HG02981 (cell line): Measurements from ENCODE around the gene MAPK9.

ENCODE experiments used
- ATAC-seq: cut with Tn5 transposase; IDR thresholded peaks from one replicate; pipeline ENCODE4 v1.9.1; 2021; ENCODE audit warnings: mild to moderate bottlenecking, moderate library complexity; ENCODE audit not compliant: unreplicated experiment

The MAPK9 gene

GRCh38 chr5:180291943-180292831, at the start of gene MAPK9:
Gene MAPK9 (minus strand): TSS chr5:180292083. CDS start chr5:180280561, 11,522 bp downstream.
- peak; percentile 75 for ATAC-seq

GRCh38 chr5:180341595-180341994, 49.7 kb upstream of the MAPK9 start:
- no peak for ATAC-seq

GRCh38 chr5:180340856-180341255, 49.0 kb upstream of the MAPK9 start:
- no peak for ATAC-seq

GRCh38 chr5:180339583-180340183, 47.8 kb upstream of the MAPK9 start:
- ATAC-seq = no peak

GRCh38 chr5:180338001-180338707, 46.3 kb upstream of the MAPK9 start:
- ATAC-seq = no peak

GRCh38 chr5:180336234-180337020, 44.5 kb upstream of the MAPK9 start:
- ATAC-seq = no peak

- no peak for ATAC-seq
These were observed 43.8 kb upstream of the MAPK9 start for GRCh38 chr5:180335614-180336233.

- no peak for ATAC-seq
These were observed 43.1 kb upstream of the MAPK9 start for GRCh38 chr5:180334751-180335613.

GRCh38 chr5:180334176-180334575, 42.3 kb upstream of the MAPK9 start:
- ATAC-seq = no peak

GRCh38 chr5:180333661-180334060, 41.8 kb upstream of the MAPK9 start:
- no peak for ATAC-seq

- ATAC-seq = no peak
These were observed 41.0 kb upstream of the MAPK9 start for GRCh38 chr5:180332861-180333260.

- no peak for ATAC-seq
These were observed 40.2 kb upstream of the MAPK9 start for GRCh38 chr5:180332051-180332517.

GRCh38 chr5:180331647-180331950, 39.7 kb upstream of the MAPK9 start:
- no peak for ATAC-seq

- no peak for ATAC-seq
These were observed 39.1 kb upstream of the MAPK9 start for GRCh38 chr5:180330810-180331646.

GRCh38 chr5:180330270-180330648, 38.4 kb upstream of the MAPK9 start:
- no peak for ATAC-seq

- ATAC-seq = no peak
These were observed 37.9 kb upstream of the MAPK9 start for GRCh38 chr5:180329606-180330269.

- no peak for ATAC-seq
These were observed 37.2 kb upstream of the MAPK9 start for GRCh38 chr5:180329138-180329435.
